Measurements from ENCODE around the gene SEBOX.
A peak's percentile ranks its signal among the peaks of the same experiment; 100 is the strongest.

The SEBOX gene
- total RNA-seq: 0 reads per million in 4 donors

GRCh38 chr17:28364665-28365363 is at the start of gene SEBOX:
Gene SEBOX (minus strand): TSS chr17:28365199. CDS start chr17:28365151, 48 bp downstream.
- no peak for DNase-seq

- no peak for DNase-seq
These were observed 48.8 kb upstream of the SEBOX start for GRCh38 chr17:28413804-28414203.

GRCh38 chr17:28412099-28412498 is 47.1 kb upstream of the SEBOX start:
- no peak for DNase-seq

- no peak for DNase-seq
These were observed 42.9 kb upstream of the SEBOX start for GRCh38 chr17:28407974-28408306.

- no peak for DNase-seq
These were observed 42.4 kb upstream of the SEBOX start for GRCh38 chr17:28407130-28407973.

- no peak for DNase-seq
These were observed 41.4 kb upstream of the SEBOX start for GRCh38 chr17:28406473-28406814.

- DNase-seq: peak in 1 of 5 donors; percentile 18
These were observed 40.9 kb upstream of the SEBOX start, which contains the start of gene SLC46A1 for GRCh38 chr17:28405632-28406472. Gene SLC46A1 (minus strand): TSS chr17:28406212. CDS start chr17:28406114, 98 bp downstream.

- DNase-seq: no peak
These were observed 40.0 kb upstream of the SEBOX start for GRCh38 chr17:28404812-28405570.

GRCh38 chr17:28404461-28404811 is 39.4 kb upstream of the SEBOX start:
- no peak for DNase-seq

GRCh38 chr17:28404007-28404406 is 39.0 kb upstream of the SEBOX start:
- no peak for DNase-seq

GRCh38 chr17:28402844-28403243 is 37.8 kb upstream of the SEBOX start:
- DNase-seq: no peak

GRCh38 chr17:28402224-28402630 is 37.2 kb upstream of the SEBOX start:
- no peak for DNase-seq

GRCh38 chr17:28399808-28400207 is 34.8 kb upstream of the SEBOX start:
- no peak for DNase-seq

- DNase-seq: no peak
These were observed 33.4 kb upstream of the SEBOX start for GRCh38 chr17:28398280-28398981.

GRCh38 chr17:28397687-28398279 is 32.8 kb upstream of the SEBOX start:
- DNase-seq: no peak

- DNase-seq: no peak
These were observed 32.3 kb upstream of the SEBOX start for GRCh38 chr17:28397275-28397674.

GRCh38 chr17:28396635-28397239 is 31.7 kb upstream of the SEBOX start:
- no peak for DNase-seq

- no peak for DNase-seq
These were observed 31.0 kb upstream of the SEBOX start for GRCh38 chr17:28395968-28396367.

GRCh38 chr17:28395426-28395825 is 30.4 kb upstream of the SEBOX start:
- no peak for DNase-seq

GRCh38 chr17:28394337-28395116 is 29.5 kb upstream of the SEBOX start:
- DNase-seq: no peak
